SH-SY5Y (cell line): Measurements from ENCODE around the gene BORCS8.

Experiments
- GATA2 ChIP-seq: IDR thresholded peaks from 2 replicates; pipeline ENCODE4 v1.6.1; 2011; ENCODE audit warnings: mild to moderate bottlenecking, low read depth, low read length
- GATA3 ChIP-seq: IDR thresholded peaks from 2 replicates; pipeline ENCODE4 v1.6.1; 2011; ENCODE audit warnings: low read depth, mild to moderate bottlenecking, low read length, moderate library complexity

Gene BORCS8

GRCh38 chr19:19192078-19192882 is at the start of gene BORCS8, which contains the start of gene RFXANK:
Gene BORCS8, minus strand, starts transcription at chr19:19192152. Its CDS starts 35 bp downstream, at chr19:19192117.
Gene RFXANK, plus strand, starts transcription at chr19:19192258. Its CDS starts 1,689 bp downstream, at chr19:19193947.
- TF ChIP-seq GATA2, result no peak

DNA sequence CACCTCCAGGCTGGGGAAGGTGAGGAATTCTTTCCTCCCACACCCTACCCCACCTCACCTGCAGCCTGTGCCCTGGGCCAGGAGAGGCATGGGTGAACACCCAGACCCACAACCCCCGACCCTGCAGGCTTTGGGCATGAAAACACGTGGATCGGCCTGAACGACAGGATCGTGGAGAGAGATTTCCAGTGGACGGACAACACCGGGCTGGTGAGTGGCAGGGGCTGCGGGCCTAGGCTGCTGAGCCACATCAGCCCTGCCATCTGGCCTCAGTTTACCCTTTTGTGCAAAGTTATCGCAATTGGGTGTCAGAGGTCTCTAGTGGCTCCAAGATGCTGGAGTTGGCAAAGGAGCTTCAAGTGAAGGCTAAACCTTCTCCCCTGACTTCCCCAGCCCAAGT is 48.5 kb upstream of the BORCS8 start:
- TF ChIP-seq GATA3, result no peak
- no peak for TF ChIP-seq GATA2

DNA sequence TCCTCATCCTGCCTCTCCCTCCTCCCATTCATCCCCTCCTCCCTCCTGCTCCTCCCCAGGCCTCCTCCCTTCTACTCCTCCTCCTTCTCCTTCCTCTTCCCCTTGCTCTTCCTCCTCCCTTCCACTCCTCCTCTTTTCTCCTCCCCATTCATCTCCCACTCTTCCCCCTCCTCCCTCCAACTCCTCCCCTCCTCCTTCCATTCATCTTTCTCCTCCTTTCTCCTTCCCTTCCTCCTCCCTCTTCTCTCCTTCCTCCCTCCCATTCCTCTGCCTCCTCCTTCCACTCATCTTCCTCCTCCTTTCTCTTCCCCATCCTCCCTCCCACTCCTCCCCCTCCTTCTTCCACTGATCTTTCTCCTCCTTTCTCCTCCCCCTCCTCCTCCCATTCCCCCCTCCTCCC is 47.7 kb upstream of the BORCS8 start:
- TF ChIP-seq GATA3 (no peak), GATA2 (no peak)

GRCh38 chr19:19238126-19238894 is 46.4 kb upstream of the BORCS8 start:
- TF ChIP-seq GATA2, result no peak
- TF ChIP-seq GATA3, result no peak

- no peak for TF ChIP-seq GATA2
- no peak for TF ChIP-seq GATA3
Observed at GRCh38 chr19:19236173-19236572, 44.2 kb upstream of the BORCS8 start.

- TF ChIP-seq GATA3 (no peak), GATA2 (no peak)
Observed at GRCh38 chr19:19234220-19234816, 42.4 kb upstream of the BORCS8 start.

GRCh38 chr19:19232261-19232721 is 40.3 kb upstream of the BORCS8 start:
- TF ChIP-seq GATA2 (no peak), GATA3 (no peak)

DNA sequence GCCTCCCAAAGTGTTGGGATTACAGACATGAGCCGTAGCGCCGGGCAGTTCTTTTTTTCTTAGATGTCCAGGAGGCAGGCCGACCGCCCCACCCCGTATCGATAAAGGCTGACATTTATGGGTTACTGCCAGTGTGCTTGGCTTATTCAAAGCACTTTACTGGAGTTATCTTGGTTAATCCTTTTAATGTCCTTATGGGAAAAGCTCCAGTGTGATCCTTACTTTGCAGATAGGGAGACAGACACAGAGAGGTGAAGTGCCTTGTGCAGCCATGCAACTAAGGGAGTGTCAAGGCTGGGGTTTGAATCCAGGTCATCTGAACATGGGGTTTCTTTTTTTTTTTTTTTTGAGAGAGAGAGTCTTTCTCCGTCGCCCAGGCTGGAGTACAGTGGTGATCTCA is 39.0 kb upstream of the BORCS8 start:
- TF ChIP-seq GATA3 (no peak), GATA2 (no peak)

- TF ChIP-seq GATA2, result no peak
- no peak for TF ChIP-seq GATA3
Observed at GRCh38 chr19:19229701-19230100, 37.7 kb upstream of the BORCS8 start.

- TF ChIP-seq GATA2, result no peak
- no peak for TF ChIP-seq GATA3
Observed at GRCh38 chr19:19227217-19227616, 35.3 kb upstream of the BORCS8 start.

GRCh38 chr19:19226663-19227062 is 34.7 kb upstream of the BORCS8 start:
- no peak for TF ChIP-seq GATA3
- TF ChIP-seq GATA2, result no peak

- no peak for TF ChIP-seq GATA3
- no peak for TF ChIP-seq GATA2
Observed at GRCh38 chr19:19226204-19226603, 34.3 kb upstream of the BORCS8 start.

GRCh38 chr19:19224852-19225494 is 33.0 kb upstream of the BORCS8 start:
- TF ChIP-seq GATA2 (no peak), GATA3 (no peak)

GRCh38 chr19:19224150-19224851 is 32.3 kb upstream of the BORCS8 start:
- no peak for TF ChIP-seq GATA2
- no peak for TF ChIP-seq GATA3
